NCI-H748 treated with DMSO at 0.1 percent for 48 hours (cell line): ENCODE data around the gene HIGD1C.
"Not testable (repeated sequence)": the region's sequence is repeated elsewhere in the genome, so short reads cannot be mapped to it uniquely, and the experiment has no call there.

ENCODE experiments used
- DNase-seq: peaks from one replicate; lab custom pipeline; 2025; lab: John Stamatoyannopoulos, UW

The HIGD1C gene

DNA sequence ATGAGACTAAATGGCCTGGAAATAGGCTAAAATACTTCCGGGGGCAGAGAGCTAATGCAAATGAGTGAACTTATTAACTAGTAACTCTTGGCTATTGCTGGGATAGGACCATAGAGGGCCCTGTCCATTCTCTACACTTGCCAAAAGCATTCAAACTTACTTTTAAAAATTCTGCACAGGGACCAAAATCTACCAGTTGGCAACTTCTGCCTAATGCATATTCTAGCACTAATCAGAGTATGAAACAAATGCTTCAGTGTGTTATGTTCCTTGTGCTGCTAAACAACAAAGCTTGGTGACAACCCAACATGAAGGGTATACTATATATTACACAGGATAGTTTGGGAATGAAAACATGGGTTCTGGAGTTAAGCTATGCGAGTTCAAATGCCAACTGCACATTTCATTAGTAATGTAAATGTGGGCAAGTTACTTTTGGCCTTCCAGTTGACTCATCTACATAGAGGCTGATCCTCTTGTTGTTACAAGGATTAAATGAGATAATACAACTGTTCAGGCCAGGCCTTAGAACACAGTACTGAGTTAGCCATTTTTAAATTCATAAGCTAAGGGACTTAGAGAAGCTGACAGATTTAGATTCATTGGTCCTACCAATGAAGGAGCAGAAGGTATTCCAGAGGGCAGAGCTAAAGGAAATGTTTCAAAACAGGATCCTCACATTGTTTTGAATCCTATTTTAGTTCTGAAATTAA, 32.4 kb downstream of the HIGD1C start:
- DNase-seq: no peak

DNA sequence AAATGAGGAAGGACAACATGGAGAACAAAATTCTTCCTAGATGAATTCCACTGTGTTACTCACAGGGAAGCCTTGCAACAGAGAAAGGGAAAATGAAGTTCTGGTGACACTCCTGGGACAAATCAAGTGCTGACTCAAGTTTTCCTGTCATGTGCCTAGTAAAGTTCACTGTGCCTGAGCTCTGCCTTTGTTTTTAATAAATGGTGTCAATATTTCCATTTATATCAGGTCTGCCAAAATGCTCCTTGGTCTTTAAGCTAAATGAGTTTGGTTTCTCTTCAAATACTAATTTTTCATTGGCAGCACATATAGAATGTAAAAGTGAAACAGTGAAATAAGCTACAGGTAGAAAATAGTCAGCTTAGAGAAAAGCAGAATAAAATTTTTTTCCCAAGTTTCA, 33.0 kb downstream of the HIGD1C start:
- DNase-seq: no peak

DNA sequence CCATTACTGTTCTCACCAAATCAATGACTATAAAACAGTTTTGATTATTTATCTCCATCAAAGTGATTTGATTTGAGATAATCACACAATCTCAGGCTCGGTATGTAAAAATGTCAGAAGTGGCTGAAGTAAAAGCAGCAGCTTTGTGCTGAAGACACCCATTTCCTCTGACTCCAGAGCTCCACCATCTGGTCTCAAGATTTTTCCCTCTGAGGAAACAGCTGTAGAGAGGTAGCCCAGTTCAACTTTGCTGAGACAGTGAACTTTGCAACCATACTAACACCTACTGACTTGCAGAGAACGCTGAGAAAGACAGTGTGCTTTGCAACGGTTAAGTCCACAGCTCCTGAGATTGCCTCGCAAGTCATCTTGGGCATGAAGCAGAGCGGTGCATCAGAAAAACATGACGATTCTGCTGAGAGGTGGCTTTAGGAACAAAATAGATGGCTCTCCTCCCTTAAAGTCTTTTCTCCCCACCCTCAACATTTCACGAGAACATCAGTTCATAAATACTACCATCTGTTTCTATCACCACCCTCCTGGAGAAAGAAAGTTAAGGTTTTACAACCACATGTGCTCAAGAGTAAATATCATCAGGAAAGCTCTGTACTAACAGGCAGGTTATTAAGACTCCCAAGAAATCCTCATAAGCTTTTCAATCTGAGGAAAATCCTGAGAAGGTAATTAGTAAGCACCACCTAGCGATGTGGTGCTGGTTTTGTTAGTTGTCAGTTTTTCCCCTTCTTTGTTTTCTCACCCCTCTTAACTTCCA, 34.8 kb downstream of the HIGD1C start:
- no peak for DNase-seq

DNA sequence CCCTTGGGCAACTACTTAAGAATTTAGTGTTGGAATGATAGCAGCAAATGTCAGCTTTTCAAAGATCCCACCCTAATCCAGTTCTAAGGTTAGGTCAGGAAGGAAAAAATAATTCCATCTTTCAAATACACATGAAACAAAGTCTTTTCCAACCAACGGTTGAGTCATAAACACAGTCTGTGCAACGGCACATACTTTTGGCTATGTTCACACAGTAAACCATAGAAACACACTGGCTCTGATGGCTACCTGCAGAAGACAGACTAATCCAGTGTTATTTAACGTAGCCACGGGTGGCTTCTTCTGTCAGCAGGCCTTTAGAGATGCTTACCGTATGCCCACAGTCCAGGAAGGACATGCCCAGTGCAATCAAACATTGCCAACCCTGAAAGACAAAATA, 35.7 kb downstream of the HIGD1C start:
- DNase-seq: no peak

DNA sequence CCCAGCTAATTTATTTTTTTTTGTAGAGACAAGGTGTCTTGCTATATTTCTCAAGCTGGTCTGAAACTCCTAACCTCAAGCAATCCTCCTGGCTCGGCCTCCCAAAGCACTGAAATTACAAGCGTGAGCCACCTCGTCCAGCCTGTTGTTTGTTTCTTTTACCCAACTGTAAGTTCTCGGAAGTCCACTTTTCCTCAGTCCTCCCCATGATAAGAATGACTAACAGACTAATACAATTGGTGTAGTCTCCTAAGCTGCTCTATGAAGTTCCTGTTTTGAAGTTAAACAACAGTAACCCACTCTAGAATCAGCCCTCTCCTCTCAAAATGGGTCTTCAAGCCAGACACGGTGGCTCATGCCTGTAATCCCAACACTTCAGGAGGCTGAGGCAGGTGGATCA, 36.5 kb downstream of the HIGD1C start:
- DNase-seq: no peak

DNA sequence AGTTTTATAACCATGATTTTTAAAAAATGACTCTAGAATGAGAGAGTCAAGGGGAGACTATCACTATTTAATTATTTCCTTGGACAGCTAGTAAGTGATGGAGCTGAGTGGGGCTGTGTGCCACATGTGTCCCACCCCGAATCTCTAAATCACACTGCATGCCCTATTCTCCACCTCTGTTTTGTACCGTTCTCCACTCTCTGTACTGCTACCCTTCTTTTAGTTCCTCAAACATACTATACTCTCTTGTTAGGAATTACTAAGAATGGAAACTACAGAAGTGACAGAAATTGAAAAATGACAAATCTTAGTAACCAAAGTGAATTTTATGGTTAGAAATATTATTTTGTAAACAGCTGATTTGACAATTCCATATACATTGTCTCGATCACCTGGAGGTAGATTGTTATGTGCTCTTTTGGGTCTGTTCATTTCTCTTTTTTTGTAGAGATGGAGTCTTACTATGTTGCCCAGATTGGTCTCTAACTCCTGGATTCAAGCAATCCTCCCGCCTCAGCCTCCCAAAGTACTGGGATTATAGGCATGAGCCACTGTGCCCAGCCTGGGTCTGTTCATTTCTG, 37.9 kb downstream of the HIGD1C start:
- no peak for DNase-seq

DNA sequence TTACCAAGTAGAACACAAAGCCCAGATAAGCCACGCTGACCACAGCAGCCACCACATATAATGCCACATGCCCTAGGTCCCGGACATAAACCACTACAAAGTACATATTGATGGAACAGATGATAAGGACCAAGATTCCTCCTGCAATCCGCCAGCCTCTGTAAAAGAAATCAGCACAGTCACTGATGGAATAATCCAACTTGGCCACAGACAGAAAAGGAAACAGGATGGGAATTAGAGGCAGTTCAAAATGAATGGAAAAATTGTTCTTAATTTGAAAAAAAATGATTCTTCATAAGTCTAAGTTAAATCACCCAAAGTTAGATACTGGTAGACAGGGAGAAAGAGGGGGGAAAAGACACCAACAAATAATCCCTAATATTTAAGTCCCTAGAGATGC, 38.4 kb downstream of the HIGD1C start:
- DNase-seq: no peak

DNA sequence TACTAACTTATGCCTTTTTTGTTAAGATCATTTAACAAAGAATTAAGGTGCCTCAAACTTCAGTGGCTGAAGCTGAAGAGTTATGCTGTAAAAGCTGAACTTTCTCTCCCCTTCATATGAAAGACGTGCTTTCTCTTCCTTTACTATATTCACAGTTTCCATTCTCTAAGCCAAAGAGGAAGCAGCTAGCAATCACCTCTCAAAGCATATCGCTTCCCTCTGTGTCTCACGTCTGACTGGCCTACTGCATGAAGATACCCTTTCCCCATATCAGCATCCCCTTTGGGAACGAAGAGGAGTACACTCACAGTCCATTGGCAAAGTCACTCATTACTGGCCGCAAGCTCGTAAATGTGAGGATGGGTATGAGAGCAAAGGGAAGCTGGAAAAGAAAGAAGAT, 38.9 kb downstream of the HIGD1C start:
- no peak for DNase-seq

DNA sequence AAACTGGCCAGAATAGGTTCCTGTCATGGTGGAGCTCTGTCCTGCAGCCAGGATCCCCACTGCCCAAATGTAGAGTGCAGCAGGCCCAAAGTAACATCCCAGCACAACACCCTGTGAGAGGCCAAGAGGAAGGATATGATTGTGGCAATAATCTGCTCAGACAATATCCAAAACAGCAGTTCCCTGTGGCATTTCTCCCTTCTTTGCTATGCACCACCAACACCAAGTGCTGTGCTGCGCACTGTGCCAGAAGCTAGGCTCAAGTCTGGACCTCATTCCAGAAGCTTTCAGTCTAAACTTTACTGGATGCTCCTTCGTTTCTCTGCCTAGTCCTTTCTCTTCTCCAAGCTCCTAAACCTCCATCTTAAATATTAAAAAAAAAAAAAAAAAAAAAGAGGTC, 40.5 kb downstream of the HIGD1C start:
- DNase-seq: no peak

DNA sequence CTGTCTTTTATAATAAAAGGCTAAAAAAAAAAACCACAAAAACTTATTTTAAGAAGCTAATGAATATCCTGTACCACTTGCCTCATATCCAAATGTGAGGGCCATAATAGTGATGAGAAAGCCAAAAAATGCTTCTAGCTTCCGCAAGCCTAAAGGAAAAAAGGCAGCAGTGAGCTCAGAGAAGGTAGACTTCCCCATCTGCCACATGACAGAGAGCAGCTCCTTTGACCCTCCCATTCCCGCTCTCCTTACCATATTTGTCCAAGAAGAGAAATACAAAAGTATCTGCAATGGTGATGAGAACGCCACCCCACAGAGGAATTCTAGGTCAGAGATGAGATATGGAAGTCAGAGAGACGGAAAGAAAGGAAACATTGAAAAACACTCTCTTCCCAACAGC, 46.7 kb downstream of the HIGD1C start:
- DNase-seq: no peak

DNA sequence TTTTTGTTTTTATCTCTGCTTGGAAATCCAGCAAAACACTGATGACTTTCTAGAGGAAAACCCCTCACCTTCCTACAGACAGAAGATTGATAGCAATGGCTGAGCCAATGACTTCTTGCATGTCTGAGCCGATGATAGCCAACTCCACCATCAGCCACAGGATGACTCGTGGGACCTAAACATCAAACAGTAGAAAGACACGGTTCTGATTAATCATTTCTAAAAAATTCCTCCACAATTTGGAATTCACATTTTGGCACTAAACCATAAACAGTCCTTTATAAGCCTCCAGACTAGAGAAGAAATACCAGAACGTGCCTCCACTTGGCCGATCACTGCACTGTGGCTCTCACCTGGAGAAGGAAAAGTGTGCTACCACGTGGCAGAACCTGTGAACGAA, 47.9 kb downstream of the HIGD1C start:
- DNase-seq: no peak

DNA sequence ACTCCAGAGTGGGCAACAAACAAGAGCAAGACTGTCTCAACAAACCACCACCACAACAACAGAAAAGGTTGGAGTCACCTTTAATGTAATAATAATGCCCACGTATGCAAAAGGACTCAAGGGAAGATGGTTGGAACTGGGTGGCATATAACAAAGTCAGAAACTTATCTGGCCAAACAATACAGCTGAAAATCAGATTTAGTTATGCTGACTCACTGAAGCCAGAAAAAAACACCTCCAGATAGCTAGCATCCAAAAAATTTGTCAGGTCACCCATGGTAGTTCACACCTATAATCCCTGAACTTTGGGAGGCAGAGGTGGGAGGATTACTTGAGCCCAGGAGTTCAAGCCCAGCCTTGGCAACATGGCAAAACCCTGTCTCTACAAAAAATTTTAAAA, 49.5 kb downstream of the HIGD1C start:
- DNase-seq: no peak

DNA sequence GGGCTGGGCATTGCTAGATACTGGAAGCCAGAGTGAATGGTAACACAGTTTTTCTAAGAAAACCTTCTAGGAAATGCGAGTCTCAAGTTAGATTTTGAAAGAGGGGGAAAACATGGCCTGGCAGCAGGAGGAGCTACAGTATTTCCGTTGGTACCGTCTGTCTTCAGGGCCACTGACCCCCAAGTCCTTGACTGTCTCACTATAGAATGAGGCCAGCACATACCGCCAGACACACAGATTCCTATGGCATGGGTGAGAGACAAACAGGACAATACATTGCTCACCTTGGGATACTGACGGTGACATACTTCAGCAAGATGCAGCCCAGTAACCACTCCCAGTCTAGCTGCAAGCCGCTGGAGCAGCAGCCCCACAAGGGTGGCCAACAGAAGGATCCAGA, 52.2 kb downstream of the HIGD1C start:
- no peak for DNase-seq

DNA sequence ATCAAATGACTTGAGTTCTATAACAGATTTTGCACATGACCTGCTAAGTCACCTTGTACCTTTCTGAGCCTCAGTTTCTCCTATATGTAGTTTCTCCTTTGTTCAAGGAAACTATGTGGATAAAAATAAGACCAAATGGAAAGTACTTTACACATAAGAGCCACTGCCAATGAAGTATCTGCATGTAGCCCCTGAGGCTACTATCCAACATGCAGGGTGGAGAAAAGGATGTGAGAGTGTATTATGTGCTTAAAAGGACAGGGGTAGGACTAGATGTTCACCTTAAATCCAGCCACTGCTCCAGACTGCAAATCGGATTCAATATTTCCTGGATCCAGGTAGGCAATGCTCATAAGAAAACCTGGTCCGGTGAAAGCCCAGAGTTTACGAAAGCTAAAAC, 52.7 kb downstream of the HIGD1C start:
- no peak for DNase-seq

DNA sequence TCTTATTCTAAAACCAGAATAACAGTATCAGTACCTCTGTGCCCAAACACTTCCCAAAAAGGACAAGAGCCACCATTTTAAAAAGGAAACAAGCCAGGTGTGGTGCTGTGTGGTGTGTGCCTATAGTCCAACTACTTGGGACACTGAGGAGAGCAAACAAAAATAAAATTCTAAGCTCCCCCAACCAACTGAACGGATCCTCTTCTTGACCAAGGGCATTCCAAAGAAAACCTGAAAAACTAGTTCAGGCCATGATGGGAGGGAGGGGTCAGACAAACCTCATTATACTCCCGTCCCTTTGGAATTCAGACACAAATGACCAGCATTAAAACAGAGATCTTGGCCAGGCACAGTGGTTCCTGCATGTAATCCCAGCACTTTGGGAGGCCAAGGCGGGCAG, 53.3 kb downstream of the HIGD1C start:
- DNase-seq: no peak

DNA sequence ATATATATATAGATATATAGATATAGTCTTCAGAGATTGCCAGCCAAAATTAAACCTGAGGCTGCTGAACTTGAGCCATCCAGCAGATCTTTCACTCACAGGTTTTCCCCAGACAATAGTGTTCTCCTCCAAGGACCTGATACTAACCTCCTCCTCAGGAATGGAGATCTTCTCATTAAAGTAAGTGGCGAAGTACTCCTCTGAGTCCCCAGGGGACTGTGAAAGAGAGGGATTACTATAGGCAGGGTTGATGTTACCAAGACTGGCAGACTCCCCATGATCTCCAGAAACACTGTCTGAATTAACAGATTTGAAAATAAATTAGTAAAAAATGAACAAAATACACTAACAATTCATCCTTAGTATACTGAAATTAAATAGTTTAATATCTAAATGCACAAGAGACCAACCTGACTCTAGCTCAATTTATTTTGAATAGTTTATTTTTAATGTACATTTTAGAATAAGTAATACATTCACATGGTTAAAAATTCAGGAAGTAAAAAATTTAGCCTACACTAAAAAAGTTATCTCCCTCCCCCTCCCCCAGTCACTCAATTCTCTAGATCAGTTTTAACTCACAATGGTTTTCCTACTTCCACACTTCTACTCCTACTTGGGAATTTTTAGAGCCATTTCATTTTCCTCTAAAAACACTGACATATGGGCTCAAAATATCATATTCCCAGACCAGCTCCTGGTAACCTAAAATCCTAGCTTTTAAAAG, 56.1 kb downstream of the HIGD1C start:
- DNase-seq: no peak

DNA sequence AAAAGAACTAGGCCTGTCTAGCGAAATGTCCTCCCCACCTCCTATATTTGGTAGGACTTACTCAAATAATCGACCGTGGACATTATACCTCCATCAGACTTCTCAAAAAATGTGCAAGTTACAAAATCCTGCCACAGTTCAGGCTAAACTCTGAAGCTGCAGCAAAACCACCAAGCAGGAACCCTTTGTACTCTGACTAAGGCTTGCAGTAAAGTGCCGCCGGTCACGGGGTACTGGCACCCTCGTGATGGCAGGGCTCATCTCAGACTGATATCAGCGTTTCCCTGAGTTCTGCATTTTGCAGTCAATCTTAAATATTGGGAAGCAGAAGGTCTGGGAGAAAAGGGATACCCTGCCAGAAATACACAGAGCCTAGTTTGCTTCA, 56.7 kb downstream of the HIGD1C start:
- DNase-seq: no peak

DNA sequence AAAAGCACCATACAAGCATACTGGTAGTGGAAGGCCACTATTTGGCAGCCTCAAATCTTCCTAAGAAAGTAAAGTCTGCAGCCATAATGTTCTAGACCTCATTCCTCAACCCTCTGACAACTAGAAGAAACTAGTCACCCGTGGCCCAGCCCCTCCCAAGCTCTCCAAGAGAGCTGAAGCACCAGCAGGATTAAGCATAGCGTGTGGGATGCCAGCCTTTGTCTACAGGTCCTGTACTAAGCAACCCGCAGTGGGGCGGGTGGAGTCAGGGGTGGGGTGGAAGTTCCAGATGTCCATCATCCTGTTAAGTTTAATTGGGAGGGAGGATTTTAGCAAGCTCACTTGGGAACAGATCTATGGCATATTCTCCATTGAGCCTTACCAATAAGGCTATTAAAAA, 59.6 kb downstream of the HIGD1C start:
- no peak for DNase-seq

DNA sequence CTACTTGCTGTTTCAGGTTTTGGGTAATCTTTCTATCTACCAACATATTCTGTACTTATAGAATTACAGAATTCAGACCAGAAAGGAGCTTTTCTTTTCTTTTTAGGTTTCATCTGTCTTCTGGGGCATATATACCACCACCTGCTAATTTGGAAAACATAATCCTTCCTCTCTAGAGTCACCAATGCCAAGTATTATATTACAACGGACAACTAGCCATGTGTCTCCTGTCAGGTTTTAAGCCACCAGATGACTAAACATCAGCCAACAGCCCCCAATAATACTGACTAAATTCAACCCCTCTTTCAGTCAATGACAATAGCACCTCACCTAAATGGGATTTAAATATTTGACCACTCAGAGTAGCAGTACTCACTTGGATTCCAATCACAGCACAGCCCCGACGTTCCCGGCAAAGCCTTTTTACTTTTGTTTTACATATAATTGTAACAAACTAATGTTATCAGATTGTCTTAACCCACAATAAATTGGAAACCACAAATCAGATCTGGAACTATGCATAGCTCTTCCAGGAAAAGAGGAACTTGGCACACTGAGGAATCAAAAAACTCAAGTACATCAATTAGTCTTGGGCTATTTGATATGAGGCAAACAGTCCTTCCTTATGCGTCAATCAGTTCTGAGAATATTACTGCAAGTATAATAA, 60.4 kb downstream of the HIGD1C start:
- DNase-seq: no peak

DNA sequence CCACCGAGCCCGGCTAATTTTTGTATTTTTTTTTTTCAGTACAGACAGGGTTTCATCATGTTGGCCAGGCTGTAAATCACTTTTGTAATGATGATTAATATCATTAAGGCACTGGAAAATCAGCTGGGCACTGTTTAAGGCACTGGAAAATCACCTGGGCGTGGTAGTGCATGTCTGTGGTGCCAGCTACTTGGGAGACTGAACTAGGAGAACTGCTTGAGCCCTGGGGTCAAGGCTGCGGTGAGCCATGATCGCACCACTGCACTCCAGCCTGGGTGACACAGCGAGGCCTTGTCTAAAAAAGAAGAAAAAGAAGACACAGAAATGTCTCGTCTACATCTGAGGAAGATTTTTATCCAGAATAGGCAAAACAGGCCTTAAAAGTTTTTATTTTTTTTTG, 61.1 kb downstream of the HIGD1C start:
- no peak for DNase-seq

DNA sequence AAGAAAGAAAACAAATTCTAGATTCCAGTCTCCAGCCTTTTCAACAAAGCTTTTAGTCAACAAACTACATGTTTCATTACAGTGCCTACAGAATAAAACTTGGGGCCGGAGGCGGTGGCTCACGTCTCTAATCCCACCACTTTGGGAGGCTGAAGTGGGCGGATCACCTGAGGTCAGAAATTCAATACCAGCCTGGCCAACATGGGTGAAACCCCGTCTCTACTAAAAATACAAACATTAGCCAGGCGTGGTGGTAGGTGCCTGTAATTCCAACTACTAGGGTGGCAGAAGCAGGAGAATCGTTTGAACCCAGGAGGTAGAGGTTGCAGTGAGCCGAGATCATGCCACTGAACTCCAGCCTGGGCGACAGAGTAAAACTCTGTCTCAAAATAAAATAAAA, 62.1 kb downstream of the HIGD1C start:
- DNase-seq: not testable (repeated sequence)

DNA sequence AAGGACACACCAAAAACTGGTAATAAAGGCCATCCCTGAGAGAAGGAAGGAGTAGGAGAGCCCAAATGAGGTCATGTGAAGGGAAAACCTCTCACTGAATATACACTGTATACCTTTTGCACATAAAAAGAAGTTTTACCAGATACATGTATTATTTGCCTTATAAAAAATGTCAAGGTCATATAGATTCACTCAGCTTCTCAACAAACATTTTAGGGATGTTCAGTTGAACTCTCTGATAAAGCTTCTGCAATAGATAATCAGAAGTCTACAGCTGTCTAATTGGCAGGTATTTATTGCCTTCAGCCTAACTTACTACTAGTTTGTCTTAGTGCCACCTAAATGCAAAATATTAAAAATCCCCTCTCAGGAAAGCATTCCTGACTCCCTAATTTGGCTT, 65.1 kb downstream of the HIGD1C start:
- DNase-seq: no peak
